Vagina (tissue), 2 donors: ENCODE data around the gene ITGAX.

Experiments used
- POLR2A ChIP-seq, 2 donors: fragments of 450-650 bp; IDR thresholded peaks; one replicate each; pipeline ENCODE4 v1.6.1; 2017; ENCODE audit warnings: antibody characterized with exemption in 2 of 2, mild to moderate bottlenecking in 2 of 2, moderate library complexity in 2 of 2
- POLR2AphosphoS5 ChIP-seq, 2 donors: sonication (generic); formaldehyde crosslinking; IDR thresholded peaks; one replicate each; pipeline ENCODE4 v1.9.0; 2017; ENCODE audit warnings: antibody characterized with exemption in 2 of 2, mild to moderate bottlenecking in 2 of 2, low read depth in 1 of 2; ENCODE audit not compliant: insufficient read depth in 1 of 2
- TF ChIP-seq, protein P1 (sequence below), 3 experiments: fragments of 450-650 bp in 2 of 3; fragments of 200-600 bp in 1 of 3; sonication (generic) in 1 of 3; IDR thresholded peaks; one replicate each; pipeline ENCODE4 v1.5.1; 2017 to 2019; ENCODE audit warnings: antibody characterized with exemption in 3 of 3, mild to moderate bottlenecking in 2 of 3, moderate library complexity in 2 of 3

- TF ChIP-seq, protein P1, sequence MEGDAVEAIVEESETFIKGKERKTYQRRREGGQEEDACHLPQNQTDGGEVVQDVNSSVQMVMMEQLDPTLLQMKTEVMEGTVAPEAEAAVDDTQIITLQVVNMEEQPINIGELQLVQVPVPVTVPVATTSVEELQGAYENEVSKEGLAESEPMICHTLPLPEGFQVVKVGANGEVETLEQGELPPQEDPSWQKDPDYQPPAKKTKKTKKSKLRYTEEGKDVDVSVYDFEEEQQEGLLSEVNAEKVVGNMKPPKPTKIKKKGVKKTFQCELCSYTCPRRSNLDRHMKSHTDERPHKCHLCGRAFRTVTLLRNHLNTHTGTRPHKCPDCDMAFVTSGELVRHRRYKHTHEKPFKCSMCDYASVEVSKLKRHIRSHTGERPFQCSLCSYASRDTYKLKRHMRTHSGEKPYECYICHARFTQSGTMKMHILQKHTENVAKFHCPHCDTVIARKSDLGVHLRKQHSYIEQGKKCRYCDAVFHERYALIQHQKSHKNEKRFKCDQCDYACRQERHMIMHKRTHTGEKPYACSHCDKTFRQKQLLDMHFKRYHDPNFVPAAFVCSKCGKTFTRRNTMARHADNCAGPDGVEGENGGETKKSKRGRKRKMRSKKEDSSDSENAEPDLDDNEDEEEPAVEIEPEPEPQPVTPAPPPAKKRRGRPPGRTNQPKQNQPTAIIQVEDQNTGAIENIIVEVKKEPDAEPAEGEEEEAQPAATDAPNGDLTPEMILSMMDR (IDR thresholded peaks at IDR 0.05): no peak
- TF ChIP-seq POLR2AphosphoS5 (IDR thresholded peaks at IDR 0.05; ENCODE audit: insufficient read depth in 1 of 2, low read depth in 1 of 2) (no peak), POLR2A (IDR thresholded peaks at IDR 0.05) (no peak)
Observed at GRCh38 chr16:31429314-31429713, 74.3 kb downstream of the ITGAX start.
